ENCODE data around the gene LRBA.

The LRBA gene

DNA sequence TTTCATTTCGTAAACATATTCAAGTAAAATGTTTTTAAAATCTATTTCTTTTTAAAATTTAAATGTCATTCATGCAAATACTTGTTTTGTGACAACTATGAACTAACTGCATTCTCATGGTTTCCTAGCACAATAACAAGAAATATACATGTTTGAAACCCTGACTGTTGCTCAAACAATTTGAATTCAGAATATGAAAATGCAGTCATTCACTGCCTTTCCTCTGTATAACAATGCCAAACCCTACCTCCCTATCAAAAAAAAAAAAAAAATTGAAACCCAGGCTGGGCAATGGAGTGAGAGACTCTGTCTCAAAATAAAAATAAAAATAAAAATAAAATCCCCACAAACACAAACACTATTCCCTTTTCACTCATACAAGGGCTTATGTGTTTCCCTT lies 391.0 kb downstream of the LRBA start:
- Histone ChIP-seq H3K9me2 (replicated peaks; ENCODE audit: control insufficient read depth, low read length) (no peaks in the 10 kb centered on the region), H3K27me3 (ENCODE audit: control insufficient read depth, low read length) (no peaks in the 10 kb centered on the region), H3K27ac (ENCODE audit: low read depth, low read length) (no peak overlapping the region), H4K20me1 (ENCODE audit: control insufficient read depth, insufficient read depth, low read depth, low read length) (no peaks in the 10 kb centered on the region), H3K9me3 (ENCODE audit: control insufficient read depth, insufficient read depth, low read length) (no peaks in the 10 kb centered on the region), H3K4me1 (ENCODE audit: control insufficient read depth, low read length) (no peaks in the 10 kb centered on the region), H3K4me2 (ENCODE audit: low read length) (no peak overlapping the region), H3K4me3 (ENCODE audit: low read length) (no peak overlapping the region), H3F3A (ENCODE audit: control insufficient read depth, insufficient read depth) (no peaks in the 10 kb centered on the region), H3K79me2 (ENCODE audit: control insufficient read depth, low read length) (no peaks in the 10 kb centered on the region), H3K36me3 (ENCODE audit: control insufficient read depth, low read length) (no peaks in the 10 kb centered on the region)
- TF ChIP-seq, protein P1, sequence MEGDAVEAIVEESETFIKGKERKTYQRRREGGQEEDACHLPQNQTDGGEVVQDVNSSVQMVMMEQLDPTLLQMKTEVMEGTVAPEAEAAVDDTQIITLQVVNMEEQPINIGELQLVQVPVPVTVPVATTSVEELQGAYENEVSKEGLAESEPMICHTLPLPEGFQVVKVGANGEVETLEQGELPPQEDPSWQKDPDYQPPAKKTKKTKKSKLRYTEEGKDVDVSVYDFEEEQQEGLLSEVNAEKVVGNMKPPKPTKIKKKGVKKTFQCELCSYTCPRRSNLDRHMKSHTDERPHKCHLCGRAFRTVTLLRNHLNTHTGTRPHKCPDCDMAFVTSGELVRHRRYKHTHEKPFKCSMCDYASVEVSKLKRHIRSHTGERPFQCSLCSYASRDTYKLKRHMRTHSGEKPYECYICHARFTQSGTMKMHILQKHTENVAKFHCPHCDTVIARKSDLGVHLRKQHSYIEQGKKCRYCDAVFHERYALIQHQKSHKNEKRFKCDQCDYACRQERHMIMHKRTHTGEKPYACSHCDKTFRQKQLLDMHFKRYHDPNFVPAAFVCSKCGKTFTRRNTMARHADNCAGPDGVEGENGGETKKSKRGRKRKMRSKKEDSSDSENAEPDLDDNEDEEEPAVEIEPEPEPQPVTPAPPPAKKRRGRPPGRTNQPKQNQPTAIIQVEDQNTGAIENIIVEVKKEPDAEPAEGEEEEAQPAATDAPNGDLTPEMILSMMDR (IDR thresholded peaks at IDR 0.05; ENCODE audit: low read depth, low read length, poor library complexity, severe bottlenecking), result no peak
- no peak for TF ChIP-seq EZH2phosphoT487 (IDR thresholded peaks at IDR 0.05; ENCODE audit: borderline replicate concordance, low read length)

DNA sequence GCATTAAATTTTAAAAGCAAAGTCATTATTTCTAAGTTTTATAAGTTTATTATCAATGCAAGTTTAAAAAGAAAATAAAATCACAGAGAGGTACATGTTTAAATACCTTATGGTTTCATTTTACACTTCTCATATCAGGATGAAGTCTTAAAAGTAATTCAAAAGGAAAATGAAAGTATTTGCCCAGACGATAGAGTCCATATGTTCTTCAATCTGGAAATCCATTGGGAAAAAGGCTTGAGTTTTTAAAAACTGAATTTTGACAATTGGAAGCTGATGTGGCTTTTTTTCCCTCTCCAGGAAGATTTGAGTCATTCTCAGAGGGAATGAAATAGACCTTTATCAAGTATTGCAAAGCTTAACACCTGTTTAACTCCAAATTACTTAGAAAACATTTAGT lies 396.0 kb downstream of the LRBA start:
- Histone ChIP-seq H3K4me3 (ENCODE audit: low read length) (no peak overlapping the region), H3K9me2 (replicated peaks; ENCODE audit: control insufficient read depth, low read length) (no peaks in the 10 kb centered on the region), H3K36me3 (ENCODE audit: control insufficient read depth, low read length) (0 out of 2 replicates have a peak, but pooled peaks cover 4% of the 10 kb centered on the region), H3K27ac (ENCODE audit: low read depth, low read length) (no peak overlapping the region), H3K4me2 (ENCODE audit: low read length) (no peak overlapping the region), H3K4me1 (ENCODE audit: control insufficient read depth, low read length) (no peaks in the 10 kb centered on the region), H4K20me1 (ENCODE audit: control insufficient read depth, insufficient read depth, low read depth, low read length) (no peaks in the 10 kb centered on the region), H3F3A (ENCODE audit: control insufficient read depth, insufficient read depth) (no peaks in the 10 kb centered on the region), H3K79me2 (ENCODE audit: control insufficient read depth, low read length) (no peaks in the 10 kb centered on the region), H3K9me3 (ENCODE audit: control insufficient read depth, insufficient read depth, low read length) (no peaks in the 10 kb centered on the region), H3K27me3 (ENCODE audit: control insufficient read depth, low read length) (no peaks in the 10 kb centered on the region)
- TF ChIP-seq EZH2phosphoT487 (IDR thresholded peaks at IDR 0.05; ENCODE audit: borderline replicate concordance, low read length), result no peak
- TF ChIP-seq, protein P1 (IDR thresholded peaks at IDR 0.05; ENCODE audit: low read depth, low read length, poor library complexity, severe bottlenecking), result no peak

DNA sequence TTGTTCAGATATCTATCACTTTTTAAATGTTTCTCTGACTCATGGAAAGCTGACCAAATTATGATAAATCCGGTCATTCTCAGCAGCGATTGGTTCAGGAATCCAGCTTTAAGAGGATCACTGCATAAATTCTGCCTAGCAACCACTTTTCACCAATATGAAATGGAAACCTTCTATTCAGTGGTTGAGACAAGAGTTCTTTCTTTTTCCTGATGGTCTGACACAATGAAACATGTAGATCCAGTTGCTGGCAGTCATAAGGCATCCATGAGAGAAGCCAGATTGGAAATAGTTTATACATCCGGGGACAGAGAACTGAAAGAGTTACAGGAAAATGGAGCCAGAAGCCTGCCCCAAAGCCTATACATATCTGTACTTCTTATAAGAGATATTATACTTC lies 406.0 kb downstream of the LRBA start:
- no peaks in the 10 kb centered on the region for H3K4me1 ChIP-seq (ENCODE audit: control insufficient read depth, low read length)
- H3K4me2 ChIP-seq (ENCODE audit: low read length), result no peak overlapping the region
- no peaks in the 10 kb centered on the region for H3K9me3 ChIP-seq (ENCODE audit: control insufficient read depth, insufficient read depth, low read length)
- H3K9me2 ChIP-seq (replicated peaks; ENCODE audit: control insufficient read depth, low read length), result no peaks in the 10 kb centered on the region
- no peaks in the 10 kb centered on the region for H3K27me3 ChIP-seq (ENCODE audit: control insufficient read depth, low read length)
- TF ChIP-seq EZH2phosphoT487 (IDR thresholded peaks at IDR 0.05; ENCODE audit: borderline replicate concordance, low read length), result no peak
- TF ChIP-seq, protein P1 (IDR thresholded peaks at IDR 0.05; ENCODE audit: low read depth, low read length, poor library complexity, severe bottlenecking), result no peak
- H3K36me3 ChIP-seq (ENCODE audit: control insufficient read depth, low read length), result no peaks in the 10 kb centered on the region
- no peak overlapping the region for H3K27ac ChIP-seq (ENCODE audit: low read depth, low read length)
- H3K79me2 ChIP-seq (ENCODE audit: control insufficient read depth, low read length), result no peaks in the 10 kb centered on the region
- no peaks in the 10 kb centered on the region for H4K20me1 ChIP-seq (ENCODE audit: control insufficient read depth, insufficient read depth, low read depth, low read length)
- no peaks in the 10 kb centered on the region for H3F3A ChIP-seq (ENCODE audit: control insufficient read depth, insufficient read depth)
- H3K4me3 ChIP-seq (ENCODE audit: low read length), result no peak overlapping the region
